Testis (tissue), 3 donors: Measurements from ENCODE around the gene LSMEM2. TPM values are rescaled to one million over a fixed set of nuclear protein-coding genes. Genes with fewer than 3 reads are reported as not detected.

Experiments used
- DNase-seq: peaks from one replicate; pipeline ENCODE4 v3.0.0-alpha.2; 2019
- H3K27ac ChIP-seq, 2 donors: fragments of 200-600 bp; sonication (generic); one replicate each; pipeline ENCODE4 v1.5.1; 2019
- H3K27me3 ChIP-seq: fragments of 200-600 bp; sonication (generic); one replicate; pipeline ENCODE4 v1.5.1; 2019
- H3K36me3 ChIP-seq: fragments of 200-600 bp; sonication (generic); one replicate; pipeline ENCODE4 v1.5.1; 2017; ENCODE audit warnings: low read depth; ENCODE audit errors: missing control alignments
- H3K4me1 ChIP-seq: fragments of 200-600 bp; sonication (generic); one replicate; pipeline ENCODE4 v1.5.1; 2019
- H3K4me3 ChIP-seq, 2 donors: fragments of 200-600 bp; sonication (generic); one replicate each; pipeline ENCODE4 v1.5.1; 2017 to 2019
- H3K9me3 ChIP-seq: fragments of 200-600 bp; sonication (generic); one replicate; pipeline ENCODE4 v1.5.1; 2017
- POLR2A ChIP-seq: fragments of 450-650 bp; IDR thresholded peaks from one replicate; pipeline ENCODE4 v1.6.1; 2017; ENCODE audit warnings: antibody characterized with exemption, mild to moderate bottlenecking, moderate library complexity
- WGBS, 2 donors: methylation state at CpG; one replicate each; pipeline ENCODE4 v1.1.5; 2018; 5-methylcytosine and 5-hydroxymethylcytosine counted together
- intact Hi-C: fragments of 100-400 bp; cut with DNase I; formaldehyde crosslinking; loops from one replicate; pipeline ENCODE4 v1.15.1; 2023; ENCODE audit warnings: low total_unique reads
- polyA plus RNA-seq: library from polyadenylated mRNA; stranded (reverse); fragments of 350-450 nt; fragmentation: Illumina TruSeq; extraction: RNeasy Lipid Tissue Mini Kit (QIAGEN cat#74804); gene quantifications from one replicate; pipeline ENCODE4 v1.2.3, GENCODE V29; 2014; ENCODE audit warnings: low read depth, low replicate concordance; ENCODE audit not compliant: insufficient read depth
- total RNA-seq, 2 donors: library from RNA; depleted of rRNA; stranded (reverse); fragments of >200 nt; gene quantifications; one replicate each; pipeline ENCODE4 v1.2.3, GENCODE V29; 2016
- TF ChIP-seq, protein P1 (sequence below), 3 experiments: fragments of 450-650 bp in 2 of 3; fragments of 200-600 bp in 1 of 3; sonication (generic) in 1 of 3; IDR thresholded peaks; one replicate each; pipeline ENCODE4 v1.5.1; 2016 to 2019; ENCODE audit warnings: antibody characterized with exemption in 3 of 3, mild to moderate bottlenecking in 2 of 3, moderate library complexity in 1 of 3

Gene LSMEM2
- total and polyA plus RNA-seq, 3 donors from 2014 or later: 1.5 to 3.2 (median 2.6) TPM

GRCh38 chr3:50248387-50248786 lies 30.5 kb upstream of the LSMEM2 start:
- no peak for DNase-seq
- intact Hi-C loops: no loop called here
- H3K4me3 ChIP-seq: no peak overlapping the region
- peaks cover 62% of the 10 kb centered on the region for H3K4me1 ChIP-seq
- no peaks in the 10 kb centered on the region for H3K27me3 ChIP-seq
- H3K36me3 ChIP-seq: no peaks in the 10 kb centered on the region
- 33 to 43% methylated on average over 2 to 3 of the region's 3 CpGs for WGBS, 2 donors
- H3K9me3 ChIP-seq: no peaks in the 10 kb centered on the region
- no peak for TF ChIP-seq POLR2A
- TF ChIP-seq, protein P1, sequence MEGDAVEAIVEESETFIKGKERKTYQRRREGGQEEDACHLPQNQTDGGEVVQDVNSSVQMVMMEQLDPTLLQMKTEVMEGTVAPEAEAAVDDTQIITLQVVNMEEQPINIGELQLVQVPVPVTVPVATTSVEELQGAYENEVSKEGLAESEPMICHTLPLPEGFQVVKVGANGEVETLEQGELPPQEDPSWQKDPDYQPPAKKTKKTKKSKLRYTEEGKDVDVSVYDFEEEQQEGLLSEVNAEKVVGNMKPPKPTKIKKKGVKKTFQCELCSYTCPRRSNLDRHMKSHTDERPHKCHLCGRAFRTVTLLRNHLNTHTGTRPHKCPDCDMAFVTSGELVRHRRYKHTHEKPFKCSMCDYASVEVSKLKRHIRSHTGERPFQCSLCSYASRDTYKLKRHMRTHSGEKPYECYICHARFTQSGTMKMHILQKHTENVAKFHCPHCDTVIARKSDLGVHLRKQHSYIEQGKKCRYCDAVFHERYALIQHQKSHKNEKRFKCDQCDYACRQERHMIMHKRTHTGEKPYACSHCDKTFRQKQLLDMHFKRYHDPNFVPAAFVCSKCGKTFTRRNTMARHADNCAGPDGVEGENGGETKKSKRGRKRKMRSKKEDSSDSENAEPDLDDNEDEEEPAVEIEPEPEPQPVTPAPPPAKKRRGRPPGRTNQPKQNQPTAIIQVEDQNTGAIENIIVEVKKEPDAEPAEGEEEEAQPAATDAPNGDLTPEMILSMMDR (IDR thresholded peaks at IDR 0.05): no peak
- peak overlapping the region in 1 of 2 donors; percentile 59 for H3K27ac ChIP-seq

- intact Hi-C loops: no loop called here
- Histone ChIP-seq H3K27me3 (no peaks in the 10 kb centered on the region), H3K27ac (peak overlapping the region in 1 of 2 donors; percentile 59), H3K36me3 (no peaks in the 10 kb centered on the region), H3K4me1 (peaks cover 58% of the 10 kb centered on the region), H3K9me3 (no peaks in the 10 kb centered on the region), H3K4me3 (no peak overlapping the region)
- no peak for TF ChIP-seq POLR2A
- TF ChIP-seq, protein P1 (IDR thresholded peaks at IDR 0.05): no peak
- DNase-seq: no peak
- WGBS, 2 donors: 94 to 100% methylated on average over 2 to 5 of the region's 5 CpGs
Measured at GRCh38 chr3:50249457-50249856, 29.4 kb upstream of the LSMEM2 start.

DNA sequence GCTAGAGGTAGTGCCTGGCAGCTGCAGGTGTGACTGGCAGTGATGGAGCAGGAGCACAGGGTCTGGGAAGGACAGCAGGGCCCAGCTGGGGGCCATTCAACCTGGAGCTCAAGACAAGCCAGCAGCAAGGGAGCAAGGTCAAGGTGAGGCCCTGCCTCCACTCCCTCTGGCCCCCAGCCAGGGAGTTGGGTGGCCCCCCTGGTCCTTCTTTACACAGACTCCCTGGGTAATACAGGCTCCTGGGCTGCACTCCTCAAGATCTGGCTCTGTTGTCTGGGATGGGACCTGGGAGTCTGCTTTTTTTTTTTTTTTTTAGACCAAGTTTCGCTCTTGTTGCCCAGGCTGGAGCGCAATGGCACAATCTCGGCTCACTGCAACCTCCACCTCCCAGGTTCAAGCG lies 28.4 kb upstream of the LSMEM2 start:
- intact Hi-C loops: loop anchor here (10.0 kb wide), 1 partner anchor 74 kb away; the partner anchor contains the start of genes HYAL2 and TUSC2
- H3K9me3 ChIP-seq: no peaks in the 10 kb centered on the region
- TF ChIP-seq, protein P1 (IDR thresholded peaks at IDR 0.05): no peak
- no peak for TF ChIP-seq POLR2A
- 71 to 73% methylated on average over 4 of the region's 4 CpGs for WGBS, 2 donors
- no peaks in the 10 kb centered on the region for H3K36me3 ChIP-seq
- no peak for DNase-seq
- H3K27ac ChIP-seq: peak overlapping the region in 1 of 2 donors; percentile 2
- no peak overlapping the region for H3K4me3 ChIP-seq
- no peaks in the 10 kb centered on the region for H3K27me3 ChIP-seq
- H3K4me1 ChIP-seq: peaks cover 50% of the 10 kb centered on the region

DNA sequence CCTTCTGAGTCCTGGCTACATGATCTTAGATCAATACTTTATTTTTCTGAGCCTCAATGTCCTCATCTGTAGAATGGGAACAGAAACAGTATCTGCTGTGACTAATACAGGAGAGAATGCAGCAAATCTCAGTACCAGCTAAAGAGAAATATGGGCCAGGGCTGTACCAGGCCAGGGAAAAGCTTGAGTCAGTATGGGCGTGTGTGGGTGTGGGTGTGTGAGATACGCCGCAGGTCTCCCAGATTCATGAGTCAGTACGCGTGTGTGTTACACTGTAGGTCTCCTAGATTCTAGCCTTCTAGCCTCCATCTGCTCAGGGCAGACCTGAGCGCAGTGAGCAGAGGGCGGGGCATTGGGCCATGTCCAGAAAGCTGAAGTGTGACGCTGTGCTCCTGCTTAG lies 27.7 kb upstream of the LSMEM2 start:
- Histone ChIP-seq H3K27me3 (no peaks in the 10 kb centered on the region), H3K4me3 (no peak overlapping the region), H3K4me1 (peaks cover 43% of the 10 kb centered on the region), H3K36me3 (no peaks in the 10 kb centered on the region), H3K9me3 (no peaks in the 10 kb centered on the region), H3K27ac (no peak overlapping the region)
- no peak for TF ChIP-seq POLR2A
- TF ChIP-seq, protein P1 (IDR thresholded peaks at IDR 0.05): no peak
- intact Hi-C loops: loop anchor here (10.0 kb wide), 1 partner anchor 74 kb away; the partner anchor contains the start of genes HYAL2 and TUSC2
- WGBS, 2 donors: 82 to 92% methylated on average over 7 to 8 of the region's 8 CpGs
- no peak for DNase-seq
